ENCODE results near the gene COMMD10.

GRCh38 chr5:116037236-116037822 lies 47.5 kb upstream of the COMMD10 start:
- TF ChIP-seq, protein P1, sequence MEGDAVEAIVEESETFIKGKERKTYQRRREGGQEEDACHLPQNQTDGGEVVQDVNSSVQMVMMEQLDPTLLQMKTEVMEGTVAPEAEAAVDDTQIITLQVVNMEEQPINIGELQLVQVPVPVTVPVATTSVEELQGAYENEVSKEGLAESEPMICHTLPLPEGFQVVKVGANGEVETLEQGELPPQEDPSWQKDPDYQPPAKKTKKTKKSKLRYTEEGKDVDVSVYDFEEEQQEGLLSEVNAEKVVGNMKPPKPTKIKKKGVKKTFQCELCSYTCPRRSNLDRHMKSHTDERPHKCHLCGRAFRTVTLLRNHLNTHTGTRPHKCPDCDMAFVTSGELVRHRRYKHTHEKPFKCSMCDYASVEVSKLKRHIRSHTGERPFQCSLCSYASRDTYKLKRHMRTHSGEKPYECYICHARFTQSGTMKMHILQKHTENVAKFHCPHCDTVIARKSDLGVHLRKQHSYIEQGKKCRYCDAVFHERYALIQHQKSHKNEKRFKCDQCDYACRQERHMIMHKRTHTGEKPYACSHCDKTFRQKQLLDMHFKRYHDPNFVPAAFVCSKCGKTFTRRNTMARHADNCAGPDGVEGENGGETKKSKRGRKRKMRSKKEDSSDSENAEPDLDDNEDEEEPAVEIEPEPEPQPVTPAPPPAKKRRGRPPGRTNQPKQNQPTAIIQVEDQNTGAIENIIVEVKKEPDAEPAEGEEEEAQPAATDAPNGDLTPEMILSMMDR (IDR thresholded peaks at IDR 0.05; ENCODE audit: low read depth, low read length) = peak; percentile 2
- TF ChIP-seq POLR2A (IDR thresholded peaks at IDR 0.05; ENCODE audit: extremely low read depth, insufficient read length) (no peak), MYC (IDR thresholded peaks at IDR 0.05; ENCODE audit: low read depth, low read length) (no peak), MAX (IDR thresholded peaks at IDR 0.05; ENCODE audit: low read depth, low read length) (no peak)
